GM12891 (cell line): ENCODE results near the gene SYNPR.

Source experiments
- DNase-seq: peaks from one replicate; pipeline ENCODE4 v3.0.0; 2011; ENCODE audit warnings: low spot score; ENCODE audit not compliant: insufficient read length
- FAIRE-seq: peaks from 2 replicates; lab custom pipeline; 2011; peaks lifted over from hg19 to GRCh38; lab: Jason Lieb, UNC
- PAX5 ChIP-seq: IDR thresholded peaks from 2 replicates; pipeline ENCODE4 v1.6.1; 2011; ENCODE audit warnings: low read length, moderate library complexity, mild to moderate bottlenecking; ENCODE audit not compliant: insufficient read depth, severe bottlenecking
- POLR2A ChIP-seq: IDR thresholded peaks from 2 replicates; pipeline ENCODE4 v1.6.1; 2011; ENCODE audit warnings: low read depth, low read length, control low read depth
- POLR2AphosphoS5 ChIP-seq: IDR thresholded peaks from 2 replicates; pipeline ENCODE4 v1.6.1; 2011; ENCODE audit warnings: low read depth, low read length, control low read depth
- POU2F2 ChIP-seq: IDR thresholded peaks from 2 replicates; pipeline ENCODE4 v1.6.1; 2011; ENCODE audit warnings: low read depth, mild to moderate bottlenecking, control low read depth, low read length, moderate library complexity
- SPI1 ChIP-seq: IDR thresholded peaks from 2 replicates; pipeline ENCODE4 v1.6.1; 2011; ENCODE audit warnings: low read depth, low read length, control low read depth
- TAF1 ChIP-seq: IDR thresholded peaks from 2 replicates; pipeline ENCODE4 v1.6.1; 2011; ENCODE audit warnings: low read depth, low read length, control low read depth

Gene SYNPR

GRCh38 chr3:63343674-63344073 lies 65.6 kb downstream of the SYNPR start:
- FAIRE-seq (no peak), DNase-seq (no peak)
- no peak for TF ChIP-seq POU2F2
- no peak for TF ChIP-seq POLR2AphosphoS5
- TF ChIP-seq PAX5: no peak
- TF ChIP-seq POLR2A: no peak
- TF ChIP-seq TAF1: no peak
- TF ChIP-seq SPI1: no peak

GRCh38 chr3:63344661-63345060 lies 66.6 kb downstream of the SYNPR start:
- FAIRE-seq (no peak), DNase-seq (no peak)
- no peak for TF ChIP-seq POLR2AphosphoS5
- no peak for TF ChIP-seq POU2F2
- TF ChIP-seq SPI1: no peak
- no peak for TF ChIP-seq POLR2A
- no peak for TF ChIP-seq PAX5
- no peak for TF ChIP-seq TAF1

GRCh38 chr3:63349583-63350573 lies 71.8 kb downstream of the SYNPR start:
- FAIRE-seq: peak; percentile 85
- DNase-seq: peak; percentile 14
- no peak for TF ChIP-seq POLR2A
- TF ChIP-seq PAX5: no peak
- no peak for TF ChIP-seq SPI1
- no peak for TF ChIP-seq POU2F2
- no peak for TF ChIP-seq POLR2AphosphoS5
- TF ChIP-seq TAF1: no peak

GRCh38 chr3:63351159-63352007 lies 73.3 kb downstream of the SYNPR start:
- FAIRE-seq (peak; percentile 82), DNase-seq (peak; percentile 5)
- TF ChIP-seq TAF1 (no peak), SPI1 (no peak), POLR2AphosphoS5 (no peak), POLR2A (no peak)

- TF ChIP-seq SPI1 (no peak), POLR2A (no peak), PAX5 (no peak), TAF1 (no peak), POU2F2 (no peak), POLR2AphosphoS5 (no peak)
- no peak for FAIRE-seq
- DNase-seq: no peak
Measured at GRCh38 chr3:63352008-63352279, 73.8 kb downstream of the SYNPR start.

- DNase-seq (no peak), FAIRE-seq (no peak)
- TF ChIP-seq POLR2AphosphoS5 (no peak), POU2F2 (no peak), TAF1 (no peak), POLR2A (no peak), PAX5 (no peak), SPI1 (no peak)
Measured at GRCh38 chr3:63353383-63353782, 75.3 kb downstream of the SYNPR start.

- DNase-seq (no peak), FAIRE-seq (no peak)
- no peak for TF ChIP-seq PAX5
- TF ChIP-seq POU2F2: no peak
- TF ChIP-seq POLR2AphosphoS5: no peak
- TF ChIP-seq POLR2A: no peak
- TF ChIP-seq TAF1: no peak
- TF ChIP-seq SPI1: no peak
Measured at GRCh38 chr3:63354160-63354559, 76.1 kb downstream of the SYNPR start.

GRCh38 chr3:63355809-63356208 lies 77.7 kb downstream of the SYNPR start:
- DNase-seq (no peak), FAIRE-seq (no peak)
- TF ChIP-seq PAX5 (no peak), POLR2AphosphoS5 (no peak), POU2F2 (no peak), SPI1 (no peak), POLR2A (no peak), TAF1 (no peak)

GRCh38 chr3:63364495-63364894 lies 86.4 kb downstream of the SYNPR start:
- DNase-seq (no peak), FAIRE-seq (no peak)
- TF ChIP-seq POLR2A: no peak
- TF ChIP-seq PAX5: no peak
- no peak for TF ChIP-seq POU2F2
- TF ChIP-seq SPI1: no peak
- TF ChIP-seq TAF1: no peak
- no peak for TF ChIP-seq POLR2AphosphoS5
